ENCODE results near the gene CCDC88B.
"Not testable (repeated sequence)": the region's sequence is repeated elsewhere in the genome, so short reads cannot be mapped to it uniquely, and the experiment has no call there.

Gene CCDC88B

DNA sequence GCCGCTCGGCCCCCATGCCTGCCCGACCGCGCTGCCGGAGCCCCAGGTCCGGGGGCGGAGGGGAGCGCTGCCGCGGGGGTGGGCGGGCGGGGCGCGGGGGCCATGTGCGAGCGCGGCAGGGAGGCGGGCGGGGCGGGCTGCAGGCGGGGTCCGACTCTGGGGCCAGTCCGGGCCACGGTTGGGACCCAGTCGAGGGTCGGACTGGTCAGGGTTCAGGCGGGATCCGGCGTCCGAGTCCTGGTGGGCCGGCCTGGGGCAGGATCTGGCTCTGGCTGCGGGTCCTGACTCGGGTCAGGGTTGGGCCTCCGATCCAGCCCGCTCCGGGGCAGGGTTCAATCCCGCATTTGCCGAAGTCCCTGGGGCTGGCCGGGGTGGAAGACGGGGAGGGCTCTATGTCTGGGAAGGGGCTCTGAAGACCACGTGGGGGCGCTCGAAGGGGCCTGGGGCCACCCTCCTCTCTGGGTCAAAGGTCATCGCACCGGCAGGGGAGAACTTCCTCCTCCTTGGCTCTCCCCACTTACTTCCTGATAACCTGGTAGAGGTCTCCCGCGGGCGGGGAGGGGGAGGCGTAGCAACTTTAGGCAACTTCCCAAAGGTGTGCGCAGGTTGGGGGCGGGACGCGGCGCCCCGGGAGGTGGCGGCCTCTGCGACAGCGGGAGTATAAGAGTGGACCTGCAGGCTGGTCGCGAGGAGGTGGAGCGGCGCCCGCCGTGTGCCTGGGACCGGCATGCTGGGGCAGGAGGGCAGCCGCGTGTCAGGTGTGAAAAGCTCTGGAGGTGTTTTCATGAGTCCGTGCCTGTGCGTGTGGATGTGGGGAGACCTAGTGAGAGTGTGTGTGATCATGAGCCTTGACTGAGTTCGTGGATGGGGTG is 34.1 kb upstream of the CCDC88B start:
- DNase-seq (ENCODE audit: low spot score): no peak

DNA sequence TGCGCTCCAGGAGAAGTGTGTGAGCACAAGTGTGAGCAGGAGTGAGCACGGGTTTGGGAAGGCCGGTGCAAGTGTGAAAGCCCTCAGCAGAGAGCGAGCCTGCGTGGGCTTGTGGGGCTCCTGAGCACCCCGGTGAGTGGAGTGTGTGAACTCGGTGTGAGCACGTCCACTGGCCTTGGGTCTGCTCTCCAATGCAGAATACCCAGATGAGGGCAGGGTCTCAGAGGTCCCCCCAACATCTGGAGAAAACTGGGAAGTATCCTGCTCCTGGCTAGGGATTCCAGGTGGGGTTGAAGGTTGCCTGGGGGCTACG is 33.5 kb upstream of the CCDC88B start:
- DNase-seq (ENCODE audit: low spot score): no peak

DNA sequence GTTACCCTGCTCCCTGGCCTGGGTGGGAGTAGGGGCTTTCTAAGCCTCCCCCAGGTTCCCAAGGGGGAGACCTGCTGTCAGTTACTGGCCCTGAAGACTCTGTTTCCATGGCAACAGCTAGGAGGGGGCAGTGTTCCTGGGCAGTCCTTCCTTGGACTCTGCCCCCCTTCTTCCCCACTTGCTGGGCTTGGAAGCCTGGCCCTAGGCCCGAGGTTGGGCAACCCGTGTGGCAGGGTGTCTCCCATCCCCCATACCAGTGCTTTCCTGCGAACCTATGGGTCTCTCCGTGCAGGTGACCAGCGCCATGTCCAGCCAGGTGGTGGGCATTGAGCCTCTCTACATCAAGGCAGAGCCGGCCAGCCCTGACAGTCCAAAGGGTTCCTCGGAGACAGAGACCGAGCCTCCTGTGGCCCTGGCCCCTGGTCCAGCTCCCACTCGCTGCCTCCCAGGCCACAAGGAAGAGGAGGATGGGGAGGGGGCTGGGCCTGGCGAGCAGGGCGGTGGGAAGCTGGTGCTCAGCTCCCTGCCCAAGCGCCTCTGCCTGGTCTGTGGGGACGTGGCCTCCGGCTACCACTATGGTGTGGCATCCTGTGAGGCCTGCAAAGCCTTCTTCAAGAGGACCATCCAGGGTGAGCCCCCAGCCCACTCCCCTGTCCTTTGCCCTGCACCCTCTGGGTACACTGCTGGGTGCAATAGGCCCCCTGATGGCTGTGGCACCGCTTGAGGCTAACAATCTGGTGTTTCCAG is 33.0 kb upstream of the CCDC88B start:
- no peak for DNase-seq (ENCODE audit: low spot score)

- DNase-seq (ENCODE audit: low spot score): not testable (repeated sequence)
Observed at GRCh38 chr11:64307795-64308194, 32.2 kb upstream of the CCDC88B start.

- no peak for DNase-seq (ENCODE audit: low spot score)
Observed at GRCh38 chr11:64312947-64313346, 27.1 kb upstream of the CCDC88B start.

DNA sequence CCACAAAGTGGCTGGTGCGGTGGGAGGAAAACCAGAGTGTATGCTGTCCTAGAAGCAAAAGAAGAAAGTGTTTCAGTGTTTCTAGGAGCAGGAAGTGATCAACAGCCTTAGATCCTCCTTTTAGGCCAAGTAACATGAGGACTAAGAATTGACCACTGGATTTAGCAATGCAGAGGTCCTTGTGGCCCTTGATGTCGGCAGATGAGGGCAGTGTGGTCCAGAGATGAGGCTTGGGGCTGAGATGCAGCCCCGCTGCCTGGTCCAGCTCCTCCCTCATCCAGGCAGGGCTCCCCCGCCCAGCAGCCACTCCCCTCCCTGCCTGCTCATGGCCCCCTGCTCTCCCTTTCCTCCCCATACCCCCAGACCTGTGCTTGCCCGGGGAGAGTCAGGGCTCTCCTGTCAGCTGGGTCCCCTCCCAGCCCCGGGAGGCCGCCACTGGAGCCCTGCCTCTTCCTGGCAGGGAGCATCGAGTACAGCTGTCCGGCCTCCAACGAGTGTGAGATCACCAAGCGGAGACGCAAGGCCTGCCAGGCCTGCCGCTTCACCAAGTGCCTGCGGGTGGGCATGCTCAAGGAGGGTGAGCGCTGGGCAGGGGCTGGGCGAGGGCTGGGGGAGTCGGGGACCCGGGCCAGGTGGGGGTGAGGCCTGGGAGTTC is 26.4 kb upstream of the CCDC88B start:
- DNase-seq (ENCODE audit: low spot score): no peak

GRCh38 chr11:64314146-64314804 is 25.7 kb upstream of the CCDC88B start:
- no peak for DNase-seq (ENCODE audit: low spot score)

GRCh38 chr11:64314805-64315561 is 25.0 kb upstream of the CCDC88B start:
- DNase-seq (ENCODE audit: low spot score): no peak

GRCh38 chr11:64315667-64316526 is 24.1 kb upstream of the CCDC88B start:
- not testable (repeated sequence) for DNase-seq (ENCODE audit: low spot score)

GRCh38 chr11:64316672-64317324 is 23.2 kb upstream of the CCDC88B start:
- DNase-seq (ENCODE audit: low spot score): no peak

- DNase-seq (ENCODE audit: low spot score): peak; percentile 89
Observed at GRCh38 chr11:64317325-64317960, 22.6 kb upstream of the CCDC88B start, which contains the start of gene TRMT112. TSS of gene TRMT112 (minus strand) at chr11:64317559. CDS start at chr11:64317526, 33 bp downstream.

- peak; percentile 97 for DNase-seq (ENCODE audit: low spot score)
Observed at GRCh38 chr11:64317961-64318765, 21.8 kb upstream of the CCDC88B start, which contains the start of gene PRDX5. TSS of gene PRDX5 (plus strand) at chr11:64318121. CDS start at chr11:64318216, 95 bp downstream.

- no peak for DNase-seq (ENCODE audit: low spot score)
Observed at GRCh38 chr11:64318766-64319761, 20.9 kb upstream of the CCDC88B start.

GRCh38 chr11:64320556-64320955 is 19.4 kb upstream of the CCDC88B start:
- DNase-seq (ENCODE audit: low spot score): no peak

DNA sequence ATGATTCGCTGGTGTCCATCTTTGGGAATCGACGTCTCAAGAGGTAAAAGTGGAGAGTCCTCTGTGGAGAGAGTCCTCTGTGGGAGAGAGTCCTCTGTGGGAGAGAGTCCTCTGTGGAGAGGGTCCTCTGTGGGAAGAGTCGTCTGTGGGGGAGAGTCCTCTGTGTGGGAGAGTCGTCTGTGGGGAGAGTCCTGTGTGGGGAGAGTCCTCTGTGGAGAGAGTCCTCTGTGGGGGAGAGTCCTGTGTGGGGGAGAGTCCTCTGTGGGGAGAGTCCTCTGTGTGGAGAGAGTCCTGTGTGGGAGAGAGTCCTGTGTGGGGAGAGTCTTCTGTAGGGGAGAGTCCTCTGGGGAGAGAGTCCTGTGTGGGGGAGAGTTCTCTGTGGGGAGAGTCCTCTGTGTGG is 19.0 kb upstream of the CCDC88B start:
- DNase-seq (ENCODE audit: low spot score): no peak

DNA sequence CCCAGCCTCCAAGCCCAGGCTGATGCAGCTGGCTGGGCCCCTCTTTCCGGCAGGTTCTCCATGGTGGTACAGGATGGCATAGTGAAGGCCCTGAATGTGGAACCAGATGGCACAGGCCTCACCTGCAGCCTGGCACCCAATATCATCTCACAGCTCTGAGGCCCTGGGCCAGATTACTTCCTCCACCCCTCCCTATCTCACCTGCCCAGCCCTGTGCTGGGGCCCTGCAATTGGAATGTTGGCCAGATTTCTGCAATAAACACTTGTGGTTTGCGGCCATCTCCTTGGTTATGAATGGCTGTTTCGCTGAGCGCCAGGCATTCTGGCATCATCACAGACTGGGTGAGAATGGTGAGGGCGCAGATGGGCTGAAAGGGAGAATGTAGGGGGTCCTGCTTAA is 18.5 kb upstream of the CCDC88B start:
- DNase-seq (ENCODE audit: low spot score): no peak

GRCh38 chr11:64322925-64323260 is 17.1 kb upstream of the CCDC88B start:
- no peak for DNase-seq (ENCODE audit: low spot score)

Measured in kidney capillary endothelial cell (primary cell).